LNCAP (cell line): Measurements from ENCODE around the gene RUNX3.

Experiments used
- CTCF ChIP-seq: fragments of 450-650 bp; IDR thresholded peaks from 2 replicates; pipeline ENCODE4 v1.5.1; 2017; ENCODE audit warnings: mild to moderate bottlenecking

RUNX3 gene

GRCh38 chr1:24970399-24970753 is 40.3 kb upstream of the RUNX3 start:
- TF ChIP-seq CTCF = no peak

GRCh38 chr1:24969596-24970398 is 39.7 kb upstream of the RUNX3 start:
- TF ChIP-seq CTCF = no peak

- no peak for TF ChIP-seq CTCF
Measured at GRCh38 chr1:24968941-24969585, 39.0 kb upstream of the RUNX3 start.

GRCh38 chr1:24967962-24968361 is 37.9 kb upstream of the RUNX3 start:
- no peak for TF ChIP-seq CTCF

GRCh38 chr1:24967555-24967954 is 37.5 kb upstream of the RUNX3 start:
- no peak for TF ChIP-seq CTCF

- no peak for TF ChIP-seq CTCF
Measured at GRCh38 chr1:24966724-24967346, 36.8 kb upstream of the RUNX3 start.

GRCh38 chr1:24966121-24966723 is 36.1 kb upstream of the RUNX3 start:
- TF ChIP-seq CTCF = no peak
